ENCODE measurements around the gene RSKR. TPM values are rescaled to one million over a fixed set of nuclear protein-coding genes. Genes with fewer than 3 reads are reported as not detected.

Gene RSKR
- polyA plus RNA-seq, 1 experiment, result 4.8 TPM

- CTCF ChIA-PET, result interaction anchor here (1.1 to 5.5 kb wide), 2 partner anchors 11 to 14 kb away, joined by 4 to 35 read pairs; partner anchors contain the start of gene RSKR
- TF ChIP-seq CTCF (IDR thresholded peaks at IDR 0.05; ENCODE audit: insufficient read depth, low read depth, low read length), result no peak
- H3K36me3 ChIP-seq (ENCODE audit: control insufficient read depth, insufficient read depth, low read length), result no peaks in the 10 kb centered on the region
- no peaks in the 10 kb centered on the region for H3K27me3 ChIP-seq (ENCODE audit: control insufficient read depth, insufficient read depth, low read length)
- DNase-seq (ENCODE audit: low read depth), result peak; percentile 57
- POLR2A ChIA-PET, result interaction anchor here (1.0 kb wide), 1 partner anchor 10 kb away, joined by 3 read pairs; no protein-coding TSS in a partner anchor
- peak within 1 kb of the TSS; percentile 65 for H3K4me3 ChIP-seq (ENCODE audit: low read depth, low read length)
These were observed 15.1 kb downstream of the RSKR start, which contains the start of gene SPAG5 for GRCh38 chr17:28598799-28599310. SPAG5 (minus strand) TSS chr17:28599025; CDS start chr17:28598946, 79 bp downstream.

- POLR2A ChIA-PET, result interaction anchor here (1.0 kb wide), 1 partner anchor 9 kb away, joined by 3 read pairs; no protein-coding TSS in a partner anchor
- H3K36me3 ChIP-seq (ENCODE audit: control insufficient read depth, insufficient read depth, low read length), result no peaks in the 10 kb centered on the region
- CTCF ChIA-PET, result interaction anchor here (5.5 kb wide), 1 partner anchor 14 kb away, joined by 35 read pairs; the partner anchor contains the start of gene RSKR
- no peak for DNase-seq (ENCODE audit: low read depth)
- peak overlapping the region; percentile 65 for H3K4me3 ChIP-seq (ENCODE audit: low read depth, low read length)
- TF ChIP-seq CTCF (IDR thresholded peaks at IDR 0.05; ENCODE audit: insufficient read depth, low read depth, low read length), result no peak
- H3K27me3 ChIP-seq (ENCODE audit: control insufficient read depth, insufficient read depth, low read length), result no peaks in the 10 kb centered on the region
These were observed 15.6 kb downstream of the RSKR start for GRCh38 chr17:28598389-28598788.

- no peak for DNase-seq (ENCODE audit: low read depth)
These were observed 16.2 kb downstream of the RSKR start for GRCh38 chr17:28597606-28598383.

GRCh38 chr17:28592260-28592659 lies 21.7 kb downstream of the RSKR start:
- CTCF ChIA-PET, result no interaction called here

More at GRCh38 chr17:28597606-28598383, 16.2 kb downstream of the RSKR start:
- TF ChIP-seq CTCF (IDR thresholded peaks at IDR 0.05; ENCODE audit: insufficient read depth, low read depth, low read length), result no peak
- H3K36me3 ChIP-seq (ENCODE audit: control insufficient read depth, insufficient read depth, low read length), result no peaks in the 10 kb centered on the region
- POLR2A ChIA-PET, result interaction anchor here (1.0 kb wide), 1 partner anchor 9 kb away, joined by 3 read pairs; no protein-coding TSS in a partner anchor
- no peaks in the 10 kb centered on the region for H3K27me3 ChIP-seq (ENCODE audit: control insufficient read depth, insufficient read depth, low read length)
- CTCF ChIA-PET, result interaction anchor here (5.5 kb wide), 1 partner anchor 15 kb away, joined by 35 read pairs; the partner anchor contains the start of gene RSKR
- H3K4me3 ChIP-seq (ENCODE audit: low read depth, low read length), result peak overlapping the region; percentile 65

More at GRCh38 chr17:28592260-28592659, 21.7 kb downstream of the RSKR start:
- peaks cover 2% of the 10 kb centered on the region; the same call in 1 of the 2 replicates for H3K36me3 ChIP-seq (ENCODE audit: control insufficient read depth, insufficient read depth, low read length)
- POLR2A ChIA-PET, result no interaction called here
- H3K4me3 ChIP-seq (ENCODE audit: low read depth, low read length), result no peak overlapping the region
- TF ChIP-seq CTCF (IDR thresholded peaks at IDR 0.05; ENCODE audit: insufficient read depth, low read depth, low read length), result no peak
- no peaks in the 10 kb centered on the region for H3K27me3 ChIP-seq (ENCODE audit: control insufficient read depth, insufficient read depth, low read length)
- no peak for DNase-seq (ENCODE audit: low read depth)
